ENCODE measurements around the gene ADARB1.

ADARB1 gene

GRCh38 chr21:45084881-45085536, 10.6 kb downstream of the ADARB1 start:
- no peak for TF ChIP-seq CTCF (conservative IDR thresholded peaks at IDR 0.05; ENCODE audit: low read depth, low read length)
- H3K4me3 ChIP-seq (ENCODE audit: low read length): no peak overlapping the region
- DNase-seq (ENCODE audit: low read depth): no peak

GRCh38 chr21:45085700-45086099, 11.3 kb downstream of the ADARB1 start:
- DNase-seq (ENCODE audit: low read depth): no peak
- no peak for TF ChIP-seq CTCF (conservative IDR thresholded peaks at IDR 0.05; ENCODE audit: low read depth, low read length)
- H3K4me3 ChIP-seq (ENCODE audit: low read length): no peak overlapping the region

GRCh38 chr21:45086337-45086958, 12.1 kb downstream of the ADARB1 start:
- no peak for DNase-seq (ENCODE audit: low read depth)
- H3K4me3 ChIP-seq (ENCODE audit: low read length): no peak overlapping the region
- TF ChIP-seq CTCF (conservative IDR thresholded peaks at IDR 0.05; ENCODE audit: low read depth, low read length): no peak

GRCh38 chr21:45087022-45087823, 12.8 kb downstream of the ADARB1 start:
- no peak overlapping the region for H3K4me3 ChIP-seq (ENCODE audit: low read length)
- TF ChIP-seq CTCF (conservative IDR thresholded peaks at IDR 0.05; ENCODE audit: low read depth, low read length): no peak
- DNase-seq (ENCODE audit: low read depth): no peak

GRCh38 chr21:45088116-45088515, 13.7 kb downstream of the ADARB1 start:
- DNase-seq (ENCODE audit: low read depth): no peak
- TF ChIP-seq CTCF (conservative IDR thresholded peaks at IDR 0.05; ENCODE audit: low read depth, low read length): no peak
- no peak overlapping the region for H3K4me3 ChIP-seq (ENCODE audit: low read length)

- DNase-seq (ENCODE audit: low read depth): no peak
- TF ChIP-seq CTCF (conservative IDR thresholded peaks at IDR 0.05; ENCODE audit: low read depth, low read length): no peak
- H3K4me3 ChIP-seq (ENCODE audit: low read length): no peak overlapping the region
These were observed 14.3 kb downstream of the ADARB1 start for GRCh38 chr21:45088729-45089128.
